ENCODE results near the gene PACS2.
A peak's percentile ranks its signal among the peaks of the same experiment; 100 is the strongest.
"Not testable (repeated sequence)": the region's sequence is repeated elsewhere in the genome, so short reads cannot be mapped to it uniquely, and the experiment has no call there.

PACS2 gene

DNA sequence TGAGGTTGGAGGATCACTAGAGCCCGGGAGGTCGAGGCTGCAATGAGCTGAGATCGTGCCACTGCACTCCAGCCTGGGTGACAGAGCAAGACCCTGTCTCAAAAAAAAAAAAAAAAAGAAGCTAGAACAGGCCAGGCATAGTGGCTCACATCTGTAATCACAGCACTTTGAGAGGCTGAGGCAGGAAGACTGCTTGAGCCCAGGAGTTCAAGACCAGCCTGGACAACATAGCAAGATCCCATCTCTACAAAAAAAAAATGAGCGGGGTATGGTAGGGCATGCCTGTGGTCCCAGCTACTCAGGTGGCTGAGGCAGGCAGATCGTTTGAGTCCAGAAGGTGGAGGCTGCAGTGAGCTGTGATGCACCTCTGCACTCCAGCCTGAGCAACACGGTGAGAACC is 25.6 kb upstream of the PACS2 start:
- not testable (repeated sequence) for DNase-seq (ENCODE audit: low spot score)

DNA sequence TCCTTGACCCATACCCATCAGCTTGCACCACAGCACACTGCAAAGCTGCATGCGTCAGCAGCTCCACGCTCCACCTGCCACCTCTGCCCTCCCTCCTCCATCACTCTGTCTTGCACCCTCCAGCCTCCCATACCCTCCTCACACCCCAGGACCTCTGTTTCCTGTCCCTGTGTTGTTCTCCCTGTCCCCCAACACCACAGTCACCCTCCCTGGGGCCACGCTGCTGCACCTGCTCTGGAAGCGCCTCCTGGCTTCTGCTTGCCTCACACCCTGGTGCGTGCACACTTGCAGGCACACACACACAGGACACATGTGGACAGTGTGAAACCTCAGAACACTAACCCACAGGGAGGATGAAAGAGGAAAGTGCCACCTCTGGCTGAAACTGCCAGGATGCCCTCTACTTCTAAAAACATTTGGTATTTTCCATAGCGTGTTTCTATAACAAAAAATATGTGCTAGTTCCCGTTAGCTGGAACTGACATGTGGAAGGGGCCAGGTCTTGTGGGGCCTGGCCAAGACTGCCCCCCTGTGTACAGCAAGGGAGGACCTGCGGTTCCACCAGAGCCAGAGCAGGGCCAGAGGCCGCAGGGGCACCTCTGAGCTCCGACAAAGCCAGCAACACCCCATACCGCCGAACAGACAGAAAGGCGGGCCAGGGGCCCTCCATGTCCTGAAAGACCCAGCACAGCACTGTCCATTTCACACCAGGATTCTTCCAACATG is 23.8 kb upstream of the PACS2 start:
- no peak for DNase-seq (ENCODE audit: low spot score)

- DNase-seq (ENCODE audit: low spot score): no peak
Measured at GRCh38 chr14:105292826-105293711, 21.5 kb upstream of the PACS2 start.

- DNase-seq (ENCODE audit: low spot score): no peak
Measured at GRCh38 chr14:105294142-105294597, 20.4 kb upstream of the PACS2 start.

DNA sequence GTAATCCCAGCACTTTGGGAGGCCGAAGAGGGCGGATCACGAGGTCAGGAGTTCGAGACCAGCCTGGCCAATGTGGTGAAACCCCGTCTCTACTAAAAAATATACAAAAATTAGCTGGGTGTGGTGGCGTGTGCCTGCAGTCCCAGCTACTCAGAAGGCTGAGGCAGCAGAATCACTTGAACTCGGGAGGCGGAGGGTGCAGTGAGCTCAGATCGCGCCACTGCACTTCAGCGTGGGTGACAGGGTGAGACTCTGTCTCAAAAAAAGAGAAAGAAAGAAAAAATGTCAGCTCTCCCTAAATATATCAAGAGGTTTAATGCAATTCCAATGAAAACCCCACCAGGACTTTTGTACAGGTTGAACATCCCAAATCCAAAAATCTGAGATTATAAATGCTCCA is 17.2 kb upstream of the PACS2 start:
- not testable (repeated sequence) for DNase-seq (ENCODE audit: low spot score)

GRCh38 chr14:105299654-105300541 is 14.7 kb upstream of the PACS2 start:
- DNase-seq (ENCODE audit: low spot score): no peak

DNA sequence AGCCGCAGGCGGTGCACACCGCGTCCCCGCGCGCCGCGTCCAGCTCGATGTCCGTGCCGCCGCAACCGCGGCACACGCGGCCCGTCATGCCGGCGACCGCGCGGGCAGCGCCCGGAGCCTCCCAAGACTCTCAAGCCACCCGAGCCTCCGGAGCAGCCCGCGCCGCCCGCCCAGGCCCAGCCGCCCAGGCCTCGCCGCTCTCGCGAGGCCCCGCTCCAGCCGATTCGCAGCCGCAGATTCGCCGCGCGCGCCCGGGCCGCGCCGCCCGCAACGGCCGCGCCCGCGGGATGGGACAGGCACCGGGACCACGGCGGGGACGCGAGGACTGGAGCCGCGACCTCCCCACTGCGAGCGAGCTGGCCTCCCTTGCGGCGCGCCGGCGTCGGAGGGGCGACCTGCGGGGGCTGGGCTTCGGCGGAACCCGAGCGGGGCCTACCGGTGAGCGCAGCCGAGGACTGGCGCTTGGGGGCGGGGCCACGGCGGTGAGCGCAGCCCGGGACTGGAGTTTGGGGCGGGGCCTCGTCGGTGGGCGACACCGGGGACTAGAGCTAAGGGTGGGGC is 13.9 kb upstream of the PACS2 start, which contains the start of gene BRF1:
Gene BRF1, minus strand, starts transcription at position 460 of the 561 bp plus-strand sequence. Its CDS starts 372 bp downstream, at position 88.
- peak; percentile 78 for DNase-seq (ENCODE audit: low spot score)

GRCh38 chr14:105301103-105301914 is 13.2 kb upstream of the PACS2 start:
- DNase-seq (ENCODE audit: low spot score): peak; percentile 98

- not testable (repeated sequence) for DNase-seq (ENCODE audit: low spot score)
Measured at GRCh38 chr14:105301915-105302249, 12.7 kb upstream of the PACS2 start.

DNA sequence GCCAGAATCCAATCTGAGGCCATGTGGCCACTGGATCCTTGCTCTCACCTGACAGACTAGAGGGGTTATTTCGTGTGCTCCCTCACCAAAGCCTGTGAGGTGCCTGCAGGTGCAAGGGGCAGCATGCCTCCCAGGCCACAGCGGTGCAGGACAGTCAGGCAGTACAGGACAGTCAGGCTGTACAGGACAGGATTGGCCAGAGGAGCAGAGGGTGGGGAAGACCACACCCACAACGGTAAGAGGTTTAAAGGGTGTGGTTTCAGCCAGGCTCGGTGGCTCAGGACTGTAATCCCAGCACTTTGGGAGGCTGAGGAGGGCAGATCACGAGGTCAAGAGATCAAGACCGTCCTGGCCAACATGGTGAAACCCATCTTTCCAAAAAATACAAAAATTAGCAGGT is 10.6 kb upstream of the PACS2 start:
- DNase-seq (ENCODE audit: low spot score): no peak

GRCh38 chr14:105304565-105304964 is 10.0 kb upstream of the PACS2 start:
- no peak for DNase-seq (ENCODE audit: low spot score)

- no peak for DNase-seq (ENCODE audit: low spot score)
Measured at GRCh38 chr14:105305345-105305744, 9.2 kb upstream of the PACS2 start.

- no peak for DNase-seq (ENCODE audit: low spot score)
Measured at GRCh38 chr14:105305791-105306190, 8.8 kb upstream of the PACS2 start.

DNA sequence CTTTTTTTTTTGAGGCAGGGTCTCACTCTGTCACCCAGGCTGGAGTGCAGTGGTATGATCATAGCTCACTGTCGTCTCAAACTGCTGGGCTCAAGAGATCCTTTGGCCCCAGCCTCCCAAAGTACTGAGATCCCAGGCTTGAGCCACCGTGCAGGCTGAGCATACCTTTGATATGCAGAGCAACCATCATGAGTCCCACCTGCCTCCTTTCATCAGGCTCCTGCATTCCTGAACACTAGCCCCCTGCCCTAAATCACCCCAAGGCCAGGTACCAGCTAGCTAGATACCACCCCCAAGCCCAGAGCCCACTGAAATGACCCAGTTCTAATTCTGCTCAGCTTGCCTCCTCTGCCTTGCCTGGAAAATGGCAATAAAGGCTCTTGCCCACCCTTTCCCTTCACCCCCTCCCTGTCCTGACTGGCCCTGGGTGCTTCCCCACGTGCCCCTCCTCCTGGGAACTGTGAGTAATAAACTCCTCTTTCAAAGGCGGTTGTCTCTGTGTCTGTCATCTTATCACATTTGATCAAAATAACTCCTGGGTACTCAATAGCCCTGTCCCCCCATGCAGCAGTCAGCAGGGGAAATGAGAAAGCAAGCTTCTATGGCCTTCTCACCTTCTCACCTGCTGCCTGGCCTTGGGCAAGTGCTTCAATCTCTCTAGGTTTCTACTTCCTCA is 7.4 kb upstream of the PACS2 start:
- no peak for DNase-seq (ENCODE audit: low spot score)

DNA sequence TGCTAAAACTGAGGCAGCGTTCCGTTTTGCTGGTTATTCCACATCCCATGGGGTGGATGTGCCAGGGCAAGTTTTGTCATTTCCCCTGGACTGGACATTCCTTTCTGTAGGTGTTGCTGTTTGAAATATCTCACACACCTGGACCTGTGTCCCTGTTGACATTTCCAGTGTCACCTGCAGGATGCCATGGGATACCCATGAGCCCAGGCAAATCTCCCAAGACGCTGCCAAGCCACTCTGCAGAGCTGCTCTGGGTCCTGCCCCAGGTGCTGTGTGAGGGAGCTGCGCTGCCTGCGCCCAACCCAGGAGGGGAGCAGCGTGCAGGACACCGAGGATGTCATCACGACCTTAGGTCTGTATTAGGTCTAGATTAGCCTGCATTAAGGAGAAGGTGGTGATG is 5.2 kb upstream of the PACS2 start:
- no peak for DNase-seq (ENCODE audit: low spot score)

DNA sequence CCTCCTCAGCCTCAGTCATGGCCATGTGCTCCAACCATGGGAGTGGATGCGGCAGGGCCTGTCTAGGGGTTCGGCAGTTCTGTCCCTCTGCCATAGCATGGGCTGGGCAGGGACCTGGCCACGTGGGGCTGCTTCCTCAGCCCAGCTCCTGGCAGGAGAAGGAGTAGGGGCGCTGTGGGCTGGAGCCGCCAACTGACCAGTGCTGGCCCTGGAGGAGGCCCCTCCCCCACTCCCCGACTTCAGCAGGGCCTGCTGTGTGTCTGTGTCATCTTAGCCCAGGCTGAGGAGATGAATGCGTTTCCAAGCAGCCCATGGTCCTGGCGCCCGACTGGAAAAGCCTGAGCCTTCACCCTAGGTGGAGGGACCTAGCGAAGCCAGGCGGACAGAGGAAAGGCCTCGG is 2.7 kb upstream of the PACS2 start:
- DNase-seq (ENCODE audit: low spot score): no peak

DNA sequence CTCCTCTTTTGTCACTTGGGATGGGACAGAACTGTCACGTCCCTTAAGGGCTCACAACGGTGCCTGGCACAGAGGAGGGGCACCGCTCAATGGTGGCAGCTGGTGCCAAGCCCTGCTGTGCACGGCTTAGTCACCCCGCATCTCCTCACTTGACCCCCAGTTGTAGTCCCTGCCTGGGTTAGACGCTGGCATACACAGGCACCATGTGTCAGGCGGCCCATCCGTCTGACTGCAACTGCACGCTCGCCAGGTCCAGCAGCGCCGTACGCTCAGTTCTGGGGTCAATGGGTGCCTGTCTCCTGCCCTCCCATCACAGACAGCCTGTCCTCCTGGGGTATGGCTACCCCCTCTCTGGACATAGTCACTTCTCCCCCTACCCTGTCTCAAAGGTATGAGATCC is 1.6 kb upstream of the PACS2 start:
- no peak for DNase-seq (ENCODE audit: low spot score)

- DNase-seq (ENCODE audit: low spot score): no peak
Measured at GRCh38 chr14:105313381-105314286, 914 bp upstream of the PACS2 start.

DNA sequence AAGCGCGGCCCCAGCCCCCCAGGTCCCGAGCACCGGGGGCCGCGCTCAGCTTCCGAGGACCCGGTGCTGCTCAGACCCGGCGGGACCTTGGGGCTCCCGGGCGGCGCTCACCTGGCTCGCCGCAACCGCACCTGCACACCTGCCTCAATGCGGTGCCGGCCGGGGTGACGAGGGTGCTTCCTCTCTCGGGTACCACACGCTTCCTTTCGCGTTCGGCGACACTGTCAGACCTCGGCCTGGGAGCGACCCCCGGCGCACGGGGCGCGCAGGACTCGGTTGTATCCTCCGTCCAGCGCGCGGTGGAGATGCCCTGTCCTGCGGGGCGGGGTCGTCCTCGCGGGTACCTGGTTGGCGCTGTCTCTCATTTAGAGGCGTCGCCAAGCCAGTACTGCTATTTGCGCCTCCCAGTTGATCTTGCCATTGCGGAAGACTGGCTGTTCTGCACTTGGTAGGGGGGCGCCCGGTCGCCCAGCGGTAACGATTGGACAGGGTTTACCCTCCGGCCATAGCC is 718 bp downstream of the PACS2 start:
- DNase-seq (ENCODE audit: low spot score): no peak

Data from COLO829 (cell line).